Measurements from ENCODE around the gene WDR48. TPM values are rescaled to one million over a fixed set of nuclear protein-coding genes. Genes with fewer than 3 reads are reported as not detected.
A peak's percentile ranks its signal among the peaks of the same experiment; 100 is the strongest.

Gene WDR48
- total RNA-seq, 1 donor from 2014 or later: 29.2 TPM

- no peak for DNase-seq (ENCODE audit: low read depth in 2 of 2)
Observed at GRCh38 chr3:39063143-39063542, 11.3 kb downstream of the WDR48 start.

- DNase-seq (ENCODE audit: low read depth in 2 of 2): no peak
Observed at GRCh38 chr3:39064646-39065045, 12.8 kb downstream of the WDR48 start.

DNA sequence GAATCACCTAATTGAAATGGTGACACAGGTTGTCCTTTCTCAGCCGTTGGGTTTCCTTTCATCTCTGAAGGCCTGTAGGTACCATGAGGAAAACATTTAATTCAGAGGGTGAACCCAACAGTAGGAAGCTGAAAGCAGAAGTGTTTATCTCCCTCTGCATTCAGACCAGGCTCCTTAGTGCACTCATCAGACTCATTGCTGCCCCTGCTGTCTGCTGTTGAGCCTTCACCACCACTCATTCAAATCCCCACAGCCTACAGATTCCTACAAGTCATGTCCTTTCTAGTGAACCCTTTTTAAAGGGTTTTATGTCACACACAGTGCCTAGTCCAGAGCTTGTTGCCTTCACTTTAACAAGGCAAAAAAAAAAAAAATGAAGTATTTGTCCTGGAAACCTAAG is 13.4 kb downstream of the WDR48 start:
- peak; percentile 27 to 40 for DNase-seq (ENCODE audit: low read depth in 2 of 2)

- DNase-seq (ENCODE audit: low read depth in 2 of 2): no peak
Observed at GRCh38 chr3:39067286-39067685, 15.5 kb downstream of the WDR48 start.

GRCh38 chr3:39068556-39068955 is 16.7 kb downstream of the WDR48 start:
- DNase-seq (ENCODE audit: low read depth in 2 of 2): no peak

DNA sequence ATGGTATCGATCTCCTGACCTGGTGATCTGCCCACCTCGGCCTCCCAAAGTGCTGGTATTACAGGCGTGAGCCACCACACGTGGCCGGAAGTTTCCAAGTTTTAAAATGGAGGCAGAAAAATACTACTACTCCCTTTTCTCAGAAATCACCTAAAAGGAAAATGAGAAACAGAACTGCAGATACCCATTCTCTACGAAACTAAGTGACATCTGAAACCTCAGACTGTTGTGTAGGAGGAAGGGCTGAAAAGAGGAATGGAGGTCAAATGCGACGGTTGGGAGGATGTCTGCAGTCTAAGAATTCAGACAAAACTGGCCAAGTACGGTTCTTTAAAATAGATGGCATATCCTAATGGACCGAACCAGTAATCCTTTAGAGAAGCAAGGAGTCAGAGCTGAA is 24.1 kb downstream of the WDR48 start:
- no peak for DNase-seq (ENCODE audit: low read depth in 2 of 2)

DNA sequence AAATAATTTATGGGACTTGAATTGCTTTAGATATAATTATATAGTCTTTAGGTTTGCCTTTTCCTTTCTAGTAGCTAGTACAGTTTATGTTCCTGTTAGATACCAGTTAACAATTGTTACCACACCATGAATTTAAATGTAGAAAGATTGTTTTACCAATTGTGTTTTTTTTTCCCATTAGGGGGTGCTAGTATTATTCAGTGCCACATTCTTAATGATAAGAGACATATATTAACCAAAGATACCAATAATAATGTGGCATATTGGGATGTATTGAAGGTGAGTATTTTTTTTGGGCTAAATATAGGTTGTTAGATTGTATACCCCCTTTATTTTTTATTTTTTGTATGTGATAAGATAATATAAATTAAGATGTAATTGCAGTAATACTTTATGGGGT is 27.7 kb downstream of the WDR48 start:
- DNase-seq (ENCODE audit: low read depth in 2 of 2): no peak

- no peak for DNase-seq (ENCODE audit: low read depth in 2 of 2)
Observed at GRCh38 chr3:39080026-39080425, 28.2 kb downstream of the WDR48 start.

DNA sequence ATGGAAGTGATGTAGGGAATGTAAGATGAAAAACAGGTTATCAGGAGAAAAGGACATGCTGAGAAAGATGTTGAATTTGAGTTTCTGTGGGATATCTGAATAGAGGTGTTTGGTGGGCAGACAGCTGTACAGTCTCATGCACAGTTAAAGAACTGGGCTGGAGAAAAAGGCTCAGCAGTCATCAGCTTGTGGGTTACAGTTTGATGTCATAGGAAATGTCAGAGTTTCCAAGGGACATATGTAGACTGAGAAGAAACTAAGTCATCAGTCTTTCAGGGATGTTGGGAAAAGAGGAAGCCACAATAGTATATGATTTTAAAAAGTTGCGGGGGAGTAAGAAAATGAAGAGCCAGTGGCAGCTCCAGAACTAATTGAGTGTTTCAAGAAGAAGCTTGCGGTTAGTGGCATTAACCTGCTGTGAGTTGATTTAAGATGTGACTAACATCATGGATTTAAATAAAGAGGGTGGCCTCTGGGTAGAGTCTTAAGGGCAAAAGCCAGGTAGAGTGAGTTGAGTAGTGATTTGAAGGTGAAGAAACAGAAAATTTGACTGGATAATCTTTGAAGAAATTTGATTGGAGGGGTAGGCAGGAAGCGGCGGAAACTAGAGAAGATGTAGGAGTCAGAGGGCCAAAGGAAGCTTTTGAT is 31.0 kb downstream of the WDR48 start:
- DNase-seq (ENCODE audit: low read depth in 2 of 2): no peak

DNA sequence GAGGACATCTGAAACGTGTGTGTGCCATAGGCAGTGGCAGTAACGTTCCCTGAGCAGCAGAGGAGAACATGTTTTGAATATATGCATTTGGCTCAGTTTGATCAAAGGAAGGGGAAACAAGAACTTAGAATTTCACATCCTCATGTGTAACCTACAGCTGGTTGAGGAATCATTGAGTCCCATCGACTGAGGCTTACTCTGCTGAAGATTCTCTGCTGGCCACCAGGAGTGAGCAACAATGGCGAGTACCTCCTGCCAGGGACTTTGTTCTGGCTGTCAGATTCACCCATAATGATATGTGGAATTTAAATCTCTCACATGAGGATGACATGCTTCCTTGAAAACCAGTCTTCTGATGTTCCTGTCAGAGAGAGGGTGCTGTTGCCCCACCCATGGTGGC is 34.3 kb downstream of the WDR48 start:
- DNase-seq (ENCODE audit: low read depth in 2 of 2): no peak

DNA sequence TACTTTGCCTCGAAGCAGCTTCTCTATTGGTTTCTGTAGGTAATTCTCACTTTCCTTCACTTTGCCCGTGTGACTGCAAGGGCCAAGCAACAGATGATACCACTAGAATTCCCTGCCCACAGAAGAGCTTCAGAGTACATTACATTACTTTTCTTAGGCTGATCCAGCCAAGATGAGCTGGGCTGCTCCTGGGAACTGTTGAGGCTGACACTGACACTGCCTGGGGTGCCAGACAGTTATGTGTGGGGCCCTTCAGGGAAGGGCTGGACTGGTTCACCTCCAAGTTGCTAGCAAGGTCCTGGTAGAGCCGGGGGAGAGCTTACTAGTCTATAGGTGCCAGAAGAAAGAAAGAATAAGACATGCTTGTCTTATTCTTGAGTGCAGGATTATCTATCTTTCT is 36.6 kb downstream of the WDR48 start:
- DNase-seq (ENCODE audit: low read depth in 2 of 2): no peak

GRCh38 chr3:39088889-39089288 is 37.1 kb downstream of the WDR48 start:
- peak in 1 of 2 donors; percentile 54 for DNase-seq (ENCODE audit: low read depth in 2 of 2)

DNA sequence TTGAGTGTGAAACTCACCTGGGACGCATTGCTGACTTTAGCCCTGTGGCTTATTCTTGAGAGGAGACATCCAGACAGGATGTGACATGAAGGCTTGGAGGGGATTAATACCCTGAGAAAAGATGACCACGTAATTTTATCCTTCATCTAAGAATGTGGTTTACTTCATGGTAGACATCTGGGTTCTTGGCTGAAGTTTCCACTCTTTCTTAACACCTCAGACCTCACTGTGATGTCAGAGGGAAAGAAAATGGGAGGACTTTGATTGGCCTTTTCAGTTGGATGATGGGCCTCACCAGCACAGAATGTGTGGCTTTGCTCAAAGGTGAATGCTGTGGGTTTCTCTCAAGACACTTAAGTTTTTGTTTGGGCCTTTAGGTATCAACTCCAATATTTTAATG is 39.1 kb downstream of the WDR48 start:
- no peak for DNase-seq (ENCODE audit: low read depth in 2 of 2)

DNA sequence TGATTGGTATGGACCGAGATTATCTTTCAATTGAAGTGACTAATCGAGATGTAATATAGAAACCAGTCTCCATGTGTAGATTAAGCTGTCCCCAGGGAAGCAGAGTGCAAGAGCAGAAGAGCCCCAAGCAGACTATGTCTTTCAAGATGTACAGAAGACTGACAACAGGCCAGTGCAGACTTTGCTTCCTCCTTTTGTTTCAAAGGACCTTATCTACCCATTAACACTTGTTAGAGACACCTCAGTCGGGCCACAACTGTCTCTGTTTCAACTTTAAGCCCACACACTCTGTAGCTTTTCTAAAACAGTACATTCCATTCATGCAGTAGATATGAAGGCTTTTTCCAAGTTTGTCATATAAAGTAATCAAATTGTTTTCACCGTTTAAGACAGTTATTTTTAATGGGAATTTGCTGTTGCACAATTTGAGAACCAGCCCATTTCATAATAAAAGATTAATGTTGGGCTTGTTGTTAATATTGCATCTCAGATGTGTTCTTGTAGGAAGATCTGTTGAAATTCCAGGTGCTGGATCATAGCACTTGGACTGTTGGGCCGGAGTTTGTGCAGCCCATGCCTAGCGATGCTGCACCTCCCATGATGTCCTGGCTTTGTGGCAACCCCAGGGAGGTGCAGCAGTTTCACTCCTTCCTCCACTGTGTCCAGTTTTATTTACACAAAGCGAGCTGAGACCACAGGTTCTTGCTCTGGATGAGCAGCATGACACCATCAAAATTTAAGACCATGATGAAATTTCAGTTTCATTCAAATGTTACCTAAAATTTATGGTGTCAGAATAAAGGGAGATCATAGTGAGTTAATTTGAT is 43.2 kb downstream of the WDR48 start:
- no peak for DNase-seq (ENCODE audit: low read depth in 2 of 2)

DNA sequence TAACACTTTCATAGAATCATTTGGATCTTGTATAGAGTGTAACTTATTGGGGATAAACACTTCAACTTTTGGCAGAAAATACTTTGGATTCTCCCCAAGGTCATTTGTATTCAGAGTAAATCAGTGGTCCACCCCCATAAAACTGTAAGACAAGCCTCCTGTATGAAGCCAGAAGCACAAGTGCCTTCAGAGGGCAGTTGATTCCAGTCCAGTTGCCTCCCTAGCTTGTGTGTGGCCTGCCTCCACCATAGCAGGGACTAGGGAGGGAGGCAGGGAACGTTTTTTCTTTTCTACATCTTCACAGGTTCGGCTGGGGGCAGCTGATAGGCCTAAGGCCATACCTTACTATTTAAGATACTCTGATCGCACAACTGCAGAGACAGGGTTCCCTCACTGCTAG is 44.0 kb downstream of the WDR48 start:
- no peak for DNase-seq (ENCODE audit: low read depth in 2 of 2)

GRCh38 chr3:39096775-39097174 is 45.0 kb downstream of the WDR48 start:
- peak; percentile 32 to 54 for DNase-seq (ENCODE audit: low read depth in 2 of 2)

- DNase-seq (ENCODE audit: low read depth in 2 of 2): no peak
Observed at GRCh38 chr3:39097716-39098472, 46.1 kb downstream of the WDR48 start.

- no peak for DNase-seq (ENCODE audit: low read depth in 2 of 2)
Observed at GRCh38 chr3:39098473-39099000, 46.7 kb downstream of the WDR48 start.

GRCh38 chr3:39099242-39099641 is 47.4 kb downstream of the WDR48 start:
- no peak for DNase-seq (ENCODE audit: low read depth in 2 of 2)

DNA sequence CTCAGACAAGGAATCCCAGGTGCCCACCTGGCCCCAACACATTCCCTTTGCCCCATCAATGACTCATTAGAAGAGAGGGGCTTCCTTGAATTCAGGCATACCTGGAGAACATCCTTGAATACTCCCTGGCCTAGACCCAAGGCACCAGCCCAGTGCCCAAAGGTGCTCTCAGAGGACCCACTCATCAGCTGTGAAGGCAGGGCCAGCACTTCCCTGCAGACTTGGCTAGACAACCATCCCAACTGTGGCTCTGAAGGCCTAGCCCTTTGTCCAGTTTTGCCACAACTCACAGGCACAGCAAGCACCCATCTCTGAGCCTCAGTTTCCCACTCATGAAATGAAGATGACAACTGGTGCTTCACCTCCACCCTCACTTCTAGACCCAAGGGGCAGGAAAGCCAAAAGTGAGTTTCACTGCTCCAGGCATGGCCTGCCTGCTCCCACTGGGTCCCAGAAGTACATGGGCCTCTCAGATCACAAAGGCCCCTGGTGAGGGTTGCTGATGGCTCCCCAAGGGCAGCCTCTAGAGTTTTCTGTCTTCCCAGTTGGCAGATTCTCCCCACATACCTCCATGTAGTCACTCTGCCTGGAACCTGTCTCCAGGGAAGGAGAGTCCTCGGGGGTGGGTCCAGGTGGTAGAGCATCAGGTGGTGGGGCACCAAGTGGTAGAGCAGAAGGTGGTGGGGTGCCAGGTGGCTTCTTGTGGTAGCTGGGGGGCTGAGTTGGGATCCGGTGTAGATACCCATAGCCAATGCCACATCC is 48.1 kb downstream of the WDR48 start:
- DNase-seq (ENCODE audit: low read depth in 2 of 2): no peak

DNA sequence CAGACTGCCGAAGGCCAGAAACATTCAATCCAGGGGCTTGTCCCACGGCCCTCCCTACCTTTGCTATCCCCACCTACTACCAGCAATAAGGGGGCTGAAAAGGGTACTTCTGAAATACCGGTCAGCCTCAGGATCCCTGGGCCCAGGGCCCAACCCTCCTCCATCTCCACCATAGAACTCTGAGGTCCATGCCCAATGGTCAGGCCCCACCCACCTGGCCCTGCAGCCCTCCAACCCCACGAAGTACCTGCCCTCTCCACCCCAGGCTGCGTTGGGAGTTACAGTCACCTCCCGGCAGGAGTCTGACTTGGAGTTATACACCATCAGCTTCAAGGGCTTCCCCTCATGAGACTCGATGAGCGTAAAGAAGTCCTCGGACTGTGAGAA is 48.7 kb downstream of the WDR48 start:
- no peak for DNase-seq (ENCODE audit: low read depth in 2 of 2)
